Lung (tissue), 12 donors: ENCODE data around the gene WASF2. TPM values are rescaled to one million over a fixed set of nuclear protein-coding genes. Genes with fewer than 3 reads are reported as not detected.

Experiments used
- ATAC-seq: fragments of 200-7000 bp; cut with Tn5 transposase; one replicate; pipeline ENCODE4 v1.9.1; 2020; ENCODE audit warnings: moderate number of reproducible peaks; ENCODE audit not compliant: insufficient read depth, low FRiP score
- DNase-seq, 3 donors: peaks; one replicate each; pipeline ENCODE4 v3.0.0-alpha.2; 2013 to 2017
- H3K27ac ChIP-seq, 2 donors: one replicate each; pipeline ENCODE4 v1.5.1; 2013; ENCODE audit warnings: mild to moderate bottlenecking in 2 of 2, moderate library complexity in 2 of 2, control low read depth in 1 of 2, inconsistent platforms in 1 of 2, low read depth in 1 of 2, low read length in 1 of 2
- H3K27me3 ChIP-seq, 3 donors: one replicate each; pipeline ENCODE4 v1.5.1; 2013; ENCODE audit warnings: low read length in 2 of 3; ENCODE audit not compliant: control insufficient read depth in 3 of 3, insufficient read depth in 3 of 3
- H3K36me3 ChIP-seq, 4 donors: one replicate each; pipeline ENCODE4 v1.5.1; 2013; ENCODE audit warnings: low read length in 4 of 4, mild to moderate bottlenecking in 1 of 4, moderate library complexity in 1 of 4; ENCODE audit not compliant: control insufficient read depth in 4 of 4, insufficient read depth in 4 of 4
- H3K4me1 ChIP-seq, 5 donors: one replicate each; pipeline ENCODE4 v1.5.1; 2013; ENCODE audit warnings: low read length in 5 of 5, mild to moderate bottlenecking in 2 of 5, moderate library complexity in 1 of 5; ENCODE audit not compliant: control insufficient read depth in 5 of 5, insufficient read depth in 5 of 5
- H3K4me3 ChIP-seq: one replicate; pipeline ENCODE4 v1.5.1; 2013; ENCODE audit warnings: mild to moderate bottlenecking, control low read depth, moderate library complexity
- H3K9ac ChIP-seq, 2 donors: one replicate each; pipeline ENCODE4 v1.5.1; 2013; ENCODE audit warnings: low read length in 2 of 2, control low read depth in 1 of 2; ENCODE audit not compliant: insufficient read depth in 1 of 2
- H3K9me3 ChIP-seq, 4 donors: one replicate each; pipeline ENCODE4 v1.5.1; 2013; ENCODE audit warnings: low read length in 3 of 4, mild to moderate bottlenecking in 1 of 4, moderate library complexity in 1 of 4; ENCODE audit not compliant: control insufficient read depth in 4 of 4, insufficient read depth in 3 of 4
- CTCF ChIP-seq: IDR thresholded peaks from 2 replicates; pipeline ENCODE4 v1.5.1; 2012; ENCODE audit warnings: mild to moderate bottlenecking; ENCODE audit errors: control extremely low read depth, extremely low read depth
- WGBS, 2 donors: extraction: QIAGEN DNeasy Blood & Tissue Kit; methylation state at CpG; one replicate each; pipeline ENCODE4 v1.1.7; 2013; 5-methylcytosine and 5-hydroxymethylcytosine counted together
- polyA plus RNA-seq, 2 donors: library from polyadenylated mRNA; stranded (reverse); fragments of 200-250 nt; gene quantifications; one replicate each; pipeline ENCODE4 v1.2.1, GENCODE V29; 2013
- total RNA-seq, 2 donors: library from RNA; depleted of rRNA in 1 of 2; stranded (reverse); fragments of >200 nt in 1 of 2; gene quantifications; one replicate each; pipeline ENCODE4 v1.2.1, GENCODE V29; 2014 to 2021
- donor health status: control.
- donor health status: control.
- donor health status: Bipolar disorder and iron deficiency.
- donor health status: healthy.
- donor health status: DM: yes; HTN: yes; CAD: no.

The WASF2 gene
- total and polyA plus RNA-seq, 4 donors = 27.3 to 136 (median 49.5) TPM

DNA sequence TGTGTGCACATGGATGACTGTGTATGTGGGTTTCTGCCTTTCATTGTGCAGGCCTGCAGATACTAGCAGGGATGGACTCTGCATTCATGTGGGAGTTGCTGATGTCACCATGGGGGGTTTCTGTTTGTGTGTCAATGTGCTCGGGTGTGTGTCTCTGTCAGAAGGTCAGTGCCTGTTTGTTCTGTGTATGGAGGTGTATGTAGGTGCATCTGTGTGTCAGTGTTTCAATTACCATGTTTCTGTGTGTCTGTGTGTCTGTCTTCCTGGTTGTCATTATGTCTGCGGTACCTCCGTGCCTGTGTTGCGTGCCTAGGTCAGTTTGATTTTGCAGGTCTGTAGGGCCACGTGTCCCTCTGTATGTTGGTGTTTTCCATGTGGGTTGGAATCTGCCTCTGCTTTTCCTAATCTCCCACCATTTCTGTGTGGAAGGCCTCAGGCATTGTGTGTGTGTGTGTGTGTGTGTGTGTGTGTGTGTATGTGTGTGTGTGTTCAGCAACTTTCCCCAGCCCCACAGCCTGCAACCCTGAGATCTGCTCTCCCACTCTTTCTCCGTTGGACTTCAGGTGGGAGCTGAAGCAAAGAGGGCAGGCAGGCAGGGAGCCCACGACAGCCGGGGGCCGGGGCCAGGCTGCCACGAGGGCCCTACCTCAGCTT lies 36.7 kb upstream of the WASF2 start:
- Histone ChIP-seq H3K9me3 (no peaks in the 10 kb centered on the region), H3K4me3 (no peak overlapping the region), H3K27ac (peak overlapping the region; percentile 34 to 90), H3K9ac (peak overlapping the region in 1 of 2 donors; percentile 78), H3K36me3 (no peaks in the 10 kb centered on the region), H3K4me1 (peaks cover 3 to 81% (median 57%) of the 10 kb centered on the region in 5 donors), H3K27me3 (no peaks in the 10 kb centered on the region)
- 51 to 57% methylated on average over 9 to 10 of the region's 10 CpGs for WGBS, 2 donors
- TF ChIP-seq CTCF = no peak
- DNase-seq (peak in 1 of 3 donors; percentile 38), ATAC-seq (no peak)

GRCh38 chr1:27525296-27526272 lies 35.6 kb upstream of the WASF2 start:
- Histone ChIP-seq H3K9ac (peak overlapping the region in 1 of 2 donors; percentile 69), H3K4me3 (peak overlapping the region; percentile 14), H3K9me3 (no peaks in the 10 kb centered on the region), H3K4me1 (peaks cover 3 to 92% (median 61%) of the 10 kb centered on the region in 5 donors), H3K36me3 (no peaks in the 10 kb centered on the region), H3K27me3 (no peaks in the 10 kb centered on the region), H3K27ac (peak overlapping the region; percentile 85 to 90)
- ATAC-seq (peak; percentile 53), DNase-seq (peak; percentile 93 to 97 (median 95))
- 19 to 26% methylated on average over 14 to 16 of the region's 16 CpGs for WGBS, 2 donors
- no peak for TF ChIP-seq CTCF

- Histone ChIP-seq H3K9me3 (no peaks in the 10 kb centered on the region), H3K27ac (peak overlapping the region; percentile 35 to 40), H3K9ac (no peak overlapping the region), H3K27me3 (no peaks in the 10 kb centered on the region), H3K36me3 (no peaks in the 10 kb centered on the region), H3K4me3 (no peak overlapping the region), H3K4me1 (peaks cover 3 to 95% (median 56%) of the 10 kb centered on the region in 5 donors)
- no peak for ATAC-seq
- 59 to 61% methylated on average over 6 to 8 of the region's 8 CpGs for WGBS, 2 donors
- DNase-seq = peak in 1 of 3 donors; percentile 36
- TF ChIP-seq CTCF = no peak
Observed at GRCh38 chr1:27523337-27524020, 33.5 kb upstream of the WASF2 start.
